LHCN-M2 (cell line): ENCODE measurements around the gene FRMD3. TPM values are rescaled to one million over a fixed set of nuclear protein-coding genes. Genes with fewer than 3 reads are reported as not detected.

Source experiments
- DNase-seq: peaks from one replicate; pipeline ENCODE4 v3.0.0-alpha.2; 2012; ENCODE audit warnings: low read depth
- total RNA-seq: library from RNA; depleted of rRNA; stranded (reverse); fragments of >200 nt; gene quantifications from 2 replicates; pipeline ENCODE4 v1.2.3, GENCODE V29; 2014

The FRMD3 gene
- total RNA-seq, 1 experiment from 2014 or later = 10.3 TPM

DNA sequence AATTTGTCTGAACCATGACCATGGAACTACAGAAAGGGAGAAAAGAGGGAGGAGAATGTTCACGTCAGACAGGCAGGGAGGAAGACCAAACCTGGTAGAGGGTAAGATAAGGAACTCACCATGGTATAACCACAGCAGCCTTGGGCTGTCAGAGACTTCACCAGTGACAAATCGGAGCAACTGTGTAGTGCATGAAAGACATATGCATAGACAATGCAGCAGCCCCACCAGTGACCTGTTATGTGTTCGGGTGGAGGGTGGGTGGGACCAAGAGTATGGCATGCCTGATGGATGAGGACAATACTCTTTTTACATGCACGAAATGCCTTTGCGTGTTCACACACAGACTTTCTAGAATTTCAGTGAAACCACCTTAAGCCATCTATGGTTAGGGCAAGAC, 253.5 kb downstream of the FRMD3 start:
- no peak for DNase-seq

DNA sequence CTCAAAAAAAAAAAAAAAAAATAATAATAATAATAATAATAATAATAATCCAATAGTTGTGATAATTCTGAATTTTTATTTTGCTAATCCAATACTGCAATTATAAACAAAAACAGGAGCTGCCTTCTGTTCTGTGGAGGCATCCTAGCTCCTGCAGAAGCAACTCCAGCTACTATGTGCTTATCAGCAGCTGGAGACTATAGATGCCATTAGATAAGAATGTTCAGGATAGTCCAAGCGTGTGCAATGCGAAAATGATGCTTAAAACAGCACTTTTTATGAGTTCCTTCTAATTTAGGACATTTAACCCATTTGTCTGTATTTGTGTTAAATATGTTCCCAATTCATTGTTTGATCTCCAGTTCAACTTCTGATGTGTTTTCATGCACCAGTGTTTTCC, 254.7 kb downstream of the FRMD3 start:
- no peak for DNase-seq

DNA sequence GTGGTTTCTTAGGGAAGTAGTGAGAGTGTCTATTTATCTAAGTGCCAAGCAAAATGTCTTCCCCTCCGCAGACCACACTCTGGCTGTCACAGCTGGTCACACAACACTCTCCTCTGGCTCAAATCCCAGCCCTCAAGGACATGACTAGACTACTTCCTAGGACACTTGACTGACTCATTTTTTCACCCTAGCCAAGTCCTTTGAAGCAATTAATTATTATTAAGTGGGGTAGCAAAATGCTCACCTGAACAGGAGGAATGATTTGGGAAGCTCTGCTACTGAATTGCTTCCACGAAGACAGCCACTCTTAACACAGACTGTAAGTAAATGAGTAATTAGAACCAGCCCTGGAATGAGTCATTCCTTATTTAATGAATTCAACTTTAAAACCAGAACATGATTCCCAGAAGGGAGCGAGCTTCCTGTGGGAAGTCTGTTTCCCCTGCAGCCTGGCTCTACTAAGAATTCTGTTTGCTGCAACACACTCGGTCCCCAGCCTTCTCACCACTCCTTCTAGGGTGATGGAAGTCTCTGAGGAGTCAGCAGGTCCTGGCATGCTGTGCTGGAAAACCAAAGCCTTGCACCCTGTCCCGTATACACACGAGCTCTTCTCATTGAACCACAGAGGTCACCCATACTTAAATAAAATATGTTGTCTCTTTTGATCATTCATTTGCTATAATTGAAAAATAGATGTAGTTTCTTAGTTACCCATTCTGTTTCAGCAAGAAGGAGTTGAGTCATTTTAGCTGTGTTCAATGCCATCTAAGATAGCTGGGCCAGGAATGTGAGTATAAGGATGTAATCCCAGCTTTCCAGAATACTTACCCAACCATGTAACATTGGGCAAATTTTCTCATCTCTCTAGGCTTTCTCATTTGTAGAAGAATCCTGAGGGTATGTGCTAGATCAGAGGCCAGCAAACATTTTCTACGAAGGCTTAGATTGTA, 256.6 kb downstream of the FRMD3 start:
- peak; percentile 71 for DNase-seq

DNA sequence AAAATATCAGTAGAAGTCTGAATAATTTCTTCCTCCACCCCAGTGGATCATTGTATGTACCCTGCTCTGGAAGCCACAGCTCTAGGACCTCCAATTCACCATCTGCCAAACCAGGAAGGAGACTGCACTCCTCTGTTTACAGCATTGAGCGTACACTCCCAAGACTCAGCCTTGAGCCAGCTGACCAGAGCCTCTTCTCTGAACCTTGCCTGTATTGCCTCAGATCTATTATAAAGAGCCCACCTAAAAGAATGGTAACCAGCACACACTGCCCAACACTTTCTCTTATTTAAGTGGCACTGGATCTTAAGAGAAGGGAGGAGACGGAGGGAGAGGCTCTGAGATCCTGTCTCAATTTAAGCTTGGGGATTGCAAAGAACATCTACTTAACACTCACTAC, 257.4 kb downstream of the FRMD3 start:
- no peak for DNase-seq

DNA sequence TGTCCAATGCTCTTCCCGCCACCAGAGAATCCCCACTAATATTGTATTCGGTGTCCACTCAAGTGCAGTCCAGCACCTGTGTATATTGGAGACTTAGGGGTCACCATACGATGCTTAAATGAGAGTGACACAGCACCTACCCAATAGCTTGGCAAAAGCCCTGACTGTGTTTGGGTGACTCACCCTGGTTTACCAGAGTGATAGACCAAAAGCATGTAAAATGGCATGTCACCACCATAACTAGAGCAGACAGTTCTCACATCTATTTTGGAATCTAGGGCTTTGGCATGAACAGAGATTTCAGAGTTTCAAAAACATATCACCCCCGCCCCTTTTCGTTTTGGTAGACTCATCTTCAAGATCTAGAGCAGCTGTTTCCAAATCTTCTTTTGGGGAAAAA, 257.9 kb downstream of the FRMD3 start:
- DNase-seq = peak; percentile 68

DNA sequence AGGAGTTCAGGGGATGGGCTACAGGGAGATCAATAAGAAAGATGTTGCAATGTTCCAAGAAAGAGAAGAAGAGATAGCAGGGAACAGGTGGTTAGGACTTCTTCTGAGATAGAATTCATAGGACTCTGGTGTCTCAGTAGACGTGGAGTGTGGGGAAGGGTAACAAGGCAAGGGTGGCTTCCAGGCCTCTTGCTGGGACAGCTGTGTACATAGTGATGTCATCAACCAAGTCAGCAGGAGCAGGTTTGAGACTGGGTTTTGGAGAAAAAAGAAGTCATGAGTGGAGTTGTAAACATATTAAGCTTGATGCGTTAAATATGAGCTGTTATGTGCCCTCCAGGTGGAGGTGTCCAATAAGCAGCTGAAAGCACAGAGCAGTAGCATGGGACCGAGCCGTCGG, 263.4 kb downstream of the FRMD3 start:
- DNase-seq = peak; percentile 18

DNA sequence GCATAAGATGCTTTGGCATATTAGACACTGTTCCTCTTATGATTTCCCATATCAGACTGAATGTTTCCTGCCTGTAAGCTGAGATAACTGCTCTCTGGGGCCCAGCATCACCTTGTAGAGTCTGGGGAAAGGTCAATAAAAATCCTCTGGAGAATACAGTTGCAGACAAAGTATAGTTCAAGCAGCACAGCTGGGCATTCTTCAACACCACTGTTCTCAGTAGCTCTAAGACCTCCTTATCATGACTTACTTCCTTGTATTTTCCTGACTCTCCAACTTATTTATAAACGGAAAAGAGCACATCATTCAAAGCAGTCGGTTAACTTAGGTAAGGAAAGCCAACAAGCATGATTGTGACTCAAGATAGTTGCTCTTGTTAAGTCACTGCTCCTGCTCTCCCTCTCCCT, 266.5 kb downstream of the FRMD3 start:
- DNase-seq = no peak

DNA sequence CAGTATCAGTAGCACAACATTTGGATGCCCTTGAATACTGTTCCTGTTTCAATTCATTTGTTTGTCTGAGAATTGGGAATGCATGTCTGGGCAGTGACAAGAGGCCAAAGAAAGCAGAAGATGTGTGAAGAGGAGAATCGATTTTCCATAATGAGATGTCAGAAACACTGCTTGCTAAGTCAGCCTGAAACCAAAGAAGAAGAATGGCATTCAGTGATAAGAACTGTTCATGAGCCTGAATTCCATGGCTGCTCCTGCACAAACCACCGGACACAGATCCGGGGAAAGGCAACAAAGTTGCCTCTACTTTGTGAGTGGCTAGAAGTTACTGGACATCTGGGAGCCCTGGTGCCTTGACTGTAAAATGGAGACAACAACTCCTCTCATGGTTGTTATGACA, 268.1 kb downstream of the FRMD3 start:
- DNase-seq = no peak

DNA sequence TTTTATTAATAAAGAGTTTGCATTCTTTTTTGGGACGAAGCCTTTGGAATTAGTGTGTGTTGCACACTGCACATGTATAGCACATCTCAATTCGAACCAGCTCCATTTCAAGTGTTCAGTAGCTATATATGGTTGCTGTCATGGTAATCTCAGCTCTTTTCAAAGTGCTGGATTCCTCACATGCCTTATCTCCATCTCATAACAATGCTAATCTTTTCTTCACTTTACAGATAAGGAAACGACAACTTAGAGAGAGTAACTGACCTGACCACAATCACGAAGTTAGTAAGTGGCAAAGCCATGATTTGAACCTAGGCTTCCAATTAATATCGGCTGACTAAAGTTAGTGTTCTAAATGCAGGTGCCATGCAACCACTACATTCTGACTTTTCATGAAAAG, 270.5 kb downstream of the FRMD3 start:
- DNase-seq = no peak

DNA sequence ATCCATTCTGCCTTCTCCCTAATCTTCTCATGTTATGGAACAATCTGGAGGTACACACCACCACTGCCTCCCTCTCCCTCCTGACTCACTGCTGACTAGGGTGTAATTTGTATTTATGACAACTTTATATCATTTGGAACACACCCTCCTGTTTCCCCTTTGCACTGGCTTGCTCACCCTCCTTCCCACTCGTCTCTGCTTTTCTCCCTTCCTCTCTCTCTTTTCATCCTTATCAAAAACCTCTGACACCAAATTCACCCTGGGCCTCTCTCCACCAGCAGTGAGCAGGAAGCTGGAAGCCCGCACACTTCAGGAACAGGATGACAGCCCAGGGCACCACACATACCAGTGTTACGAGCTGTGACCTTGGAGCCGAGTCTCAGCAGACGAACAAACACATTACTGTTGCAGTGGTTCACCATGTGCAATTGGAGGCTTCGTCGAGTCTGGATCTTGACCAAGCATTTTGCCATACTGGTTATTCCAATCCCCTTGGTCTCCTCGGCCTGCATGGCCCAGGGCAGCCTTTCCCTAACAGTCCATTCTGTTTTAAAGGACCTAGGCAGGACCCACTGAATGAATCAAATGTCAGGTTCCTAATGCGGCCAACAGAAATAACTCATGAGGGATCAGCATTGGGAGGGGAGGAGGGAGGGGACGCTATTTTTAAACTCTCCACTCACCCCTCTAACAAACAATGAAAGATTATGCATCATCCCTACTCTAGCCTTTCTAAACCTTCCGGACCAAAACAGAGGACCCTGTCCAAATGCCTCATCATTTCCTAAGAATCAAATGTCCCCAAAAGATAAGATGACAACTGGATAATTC, 271.3 kb downstream of the FRMD3 start:
- peak; percentile 40 for DNase-seq

DNA sequence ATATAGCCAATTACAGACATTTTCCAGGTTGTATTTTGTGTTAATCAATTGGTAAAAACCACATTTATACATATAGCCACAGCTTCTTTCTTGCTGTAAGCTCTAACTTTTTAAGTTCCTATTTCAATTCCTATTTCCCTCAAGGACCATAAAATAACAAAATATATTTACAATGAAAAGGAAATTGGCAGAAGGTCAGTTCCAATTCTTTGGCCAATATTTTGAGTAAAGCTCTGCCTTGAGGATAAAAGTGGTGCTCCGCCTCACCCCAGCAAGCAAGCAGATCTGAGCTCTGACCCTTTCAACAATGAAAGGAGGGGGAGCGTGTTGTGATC, 271.9 kb downstream of the FRMD3 start:
- DNase-seq = no peak

DNA sequence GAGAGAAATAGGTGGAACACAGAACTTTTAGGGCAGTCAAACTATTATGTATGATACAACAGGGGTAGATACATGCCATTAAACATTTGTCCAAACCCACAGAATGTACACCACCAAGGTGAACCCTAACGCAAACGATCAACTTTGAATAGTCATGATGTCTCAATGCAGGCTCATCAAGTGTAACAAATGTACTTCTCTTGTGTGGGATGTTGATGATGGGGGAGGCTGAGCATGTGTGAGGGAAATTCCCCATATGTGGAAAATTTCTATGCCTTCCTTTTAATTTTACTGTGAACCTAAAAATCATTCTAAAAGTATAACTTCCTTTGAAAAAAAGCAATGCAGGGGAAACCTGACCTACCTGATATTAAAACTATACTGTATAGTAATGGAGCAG, 273.9 kb downstream of the FRMD3 start:
- DNase-seq = no peak

DNA sequence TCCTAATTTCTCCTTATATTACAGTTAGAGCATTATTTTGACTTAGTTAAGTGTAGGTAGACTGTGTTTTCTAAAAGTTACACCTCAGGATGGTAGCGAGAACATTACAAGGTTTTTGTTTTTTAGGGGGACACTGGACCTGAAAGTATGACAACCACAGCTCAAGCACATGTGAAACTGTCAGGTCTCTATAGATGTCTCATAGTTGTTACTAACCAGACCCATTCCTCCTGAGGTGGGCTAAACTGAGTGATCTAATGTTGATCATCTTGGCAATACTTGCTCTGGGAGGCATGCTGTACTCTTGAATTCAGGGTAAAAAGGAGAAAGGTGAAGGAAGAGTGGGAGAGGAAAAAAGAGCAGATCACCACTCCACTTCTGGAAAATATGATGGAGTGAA, 278.6 kb downstream of the FRMD3 start:
- DNase-seq = no peak

DNA sequence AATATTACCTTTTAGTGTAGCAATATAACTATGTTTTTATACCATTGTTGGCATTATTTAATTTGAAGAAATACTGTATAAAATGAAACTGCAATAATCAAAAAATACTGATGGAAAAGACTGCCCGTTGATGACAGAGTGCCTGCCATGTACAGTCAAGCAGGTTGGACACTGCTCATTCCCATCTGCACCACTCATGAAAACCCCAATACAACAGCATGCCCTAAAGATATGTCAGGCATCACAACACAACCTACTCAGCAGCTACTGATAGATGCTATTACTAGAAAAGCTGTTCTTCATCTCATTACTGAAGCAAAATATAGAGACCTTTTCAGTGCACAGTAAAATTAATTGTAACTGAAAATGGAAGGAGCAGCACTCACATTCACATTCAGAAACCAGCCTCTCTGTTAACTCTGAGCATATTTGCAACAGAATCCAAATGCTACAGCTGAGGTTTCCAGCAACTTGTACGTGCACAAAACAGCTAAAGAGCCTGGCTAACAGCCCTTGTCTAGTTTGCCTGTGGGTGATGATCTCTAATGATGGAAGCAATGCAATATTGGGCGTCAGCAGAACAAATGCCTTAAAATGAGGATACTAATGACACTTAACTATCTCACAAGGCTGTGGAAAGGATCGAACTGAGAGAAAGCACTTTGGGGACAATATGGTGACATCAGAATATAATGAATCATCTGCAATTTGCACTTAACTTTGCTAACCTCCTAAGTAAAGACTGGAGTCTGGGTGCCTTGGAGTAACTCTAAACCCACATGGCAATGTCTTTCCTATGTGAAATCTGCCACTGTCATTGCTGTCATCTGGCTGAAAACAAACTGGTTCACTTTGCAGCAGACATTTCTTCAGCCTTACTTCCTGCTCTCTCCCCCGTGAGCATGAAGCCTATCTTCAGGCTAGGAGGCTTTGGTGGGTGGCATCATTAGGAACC, 280.0 kb downstream of the FRMD3 start:
- DNase-seq = no peak

DNA sequence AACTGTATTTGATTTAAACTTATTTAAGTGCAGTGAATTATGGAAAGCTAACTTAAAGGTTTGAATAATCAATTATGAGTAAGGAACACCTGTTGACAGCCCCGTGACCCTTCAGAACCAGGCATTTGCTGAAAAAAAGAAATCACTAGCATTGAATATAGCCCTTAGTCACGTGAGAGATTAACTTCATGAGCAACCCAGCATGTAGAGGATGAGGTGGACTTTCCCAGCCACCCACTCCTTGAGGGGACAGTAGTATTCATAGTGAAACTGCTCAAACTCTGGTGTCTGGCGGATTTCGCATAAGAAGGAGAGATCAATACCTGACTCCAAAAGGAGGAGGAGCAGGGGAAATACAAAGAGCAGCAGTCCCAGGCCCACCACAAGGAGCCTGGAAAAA, 290.5 kb downstream of the FRMD3 start:
- no peak for DNase-seq

DNA sequence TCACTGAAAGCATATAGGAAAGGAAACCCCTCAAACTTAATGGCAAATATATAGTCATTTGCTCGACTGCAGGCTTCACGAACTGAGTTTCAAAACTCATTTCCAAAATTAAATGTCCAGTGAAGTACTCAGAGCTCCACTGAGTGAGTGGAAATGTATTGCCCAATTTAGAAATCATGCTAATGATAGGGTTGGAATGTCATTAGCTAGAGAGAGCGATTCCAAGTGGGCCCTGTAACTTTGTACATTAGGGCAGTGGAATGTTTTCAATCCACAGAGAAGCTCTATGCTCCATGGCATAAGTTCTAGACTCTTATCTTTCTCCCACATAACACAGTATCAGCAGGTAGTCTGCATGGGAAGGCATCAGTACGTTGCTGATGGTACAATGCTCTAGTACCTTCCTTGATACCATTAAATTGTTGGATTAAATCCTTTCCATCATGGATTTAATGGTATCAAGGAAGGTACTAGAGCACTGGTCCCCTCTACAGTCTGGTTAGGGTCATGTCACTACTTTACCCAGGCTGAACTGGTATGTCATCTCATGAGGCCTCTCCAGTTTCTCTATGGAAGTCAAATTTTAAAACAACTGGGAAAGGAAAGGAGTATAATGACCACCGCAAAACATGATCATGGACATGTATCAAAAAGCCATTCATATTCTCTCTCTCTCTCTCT, 292.1 kb downstream of the FRMD3 start:
- DNase-seq = no peak

DNA sequence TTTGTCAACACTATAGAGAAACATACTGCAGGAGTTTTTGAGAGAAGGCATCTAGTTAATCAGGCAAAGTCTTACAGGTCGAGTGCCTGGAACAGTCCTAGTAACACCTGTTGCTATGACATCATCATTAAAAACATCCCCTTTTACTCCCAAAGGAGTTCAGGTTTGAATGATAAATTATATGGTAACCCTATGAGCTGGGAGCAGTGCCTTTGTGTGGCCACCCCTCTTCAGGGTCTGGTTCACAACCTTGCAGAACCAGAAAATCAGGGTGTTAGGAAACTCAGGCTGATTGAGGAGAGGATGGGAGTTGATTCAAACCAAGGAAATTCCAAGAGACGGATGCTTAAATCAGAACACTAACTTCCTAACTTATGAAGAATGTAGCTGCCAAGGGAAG, 296.1 kb downstream of the FRMD3 start:
- DNase-seq = no peak

DNA sequence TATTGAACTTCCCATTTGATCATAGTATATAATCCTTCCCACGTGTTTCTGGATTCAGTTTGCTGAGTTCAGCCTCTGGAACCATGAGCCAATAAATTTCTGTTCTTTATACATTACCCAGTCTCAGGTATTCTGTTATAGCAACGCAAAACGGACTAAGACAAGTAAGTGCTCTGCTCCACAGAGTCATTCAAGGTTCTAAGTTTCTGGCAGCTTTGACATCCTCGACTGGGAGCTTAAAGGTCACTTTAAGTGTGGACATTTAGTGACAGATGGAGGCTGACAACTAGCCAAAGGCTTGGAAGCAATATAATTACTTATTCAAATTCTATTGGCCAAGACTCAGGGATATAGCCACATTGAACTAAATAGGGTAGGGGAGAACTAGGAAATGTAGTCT, 297.5 kb downstream of the FRMD3 start:
- DNase-seq = no peak

DNA sequence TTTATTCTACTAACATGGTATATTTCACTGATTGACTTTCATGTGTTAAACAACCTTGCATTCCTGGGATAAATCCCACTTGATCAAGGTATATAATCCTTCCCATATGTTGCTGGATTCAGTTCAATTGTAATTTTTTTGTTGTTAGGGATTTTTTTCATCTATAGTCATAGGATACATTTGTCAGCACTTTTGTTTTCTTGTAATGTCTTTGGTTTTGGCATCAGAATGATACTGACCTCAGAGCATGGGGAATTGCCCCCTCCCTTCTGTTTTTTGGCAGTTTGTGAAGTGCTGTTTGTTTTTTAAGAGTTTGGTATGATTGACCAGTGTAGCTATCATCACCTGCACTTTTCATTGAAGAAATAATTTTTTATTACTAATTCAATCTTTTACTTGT, 298.5 kb downstream of the FRMD3 start:
- DNase-seq = no peak

DNA sequence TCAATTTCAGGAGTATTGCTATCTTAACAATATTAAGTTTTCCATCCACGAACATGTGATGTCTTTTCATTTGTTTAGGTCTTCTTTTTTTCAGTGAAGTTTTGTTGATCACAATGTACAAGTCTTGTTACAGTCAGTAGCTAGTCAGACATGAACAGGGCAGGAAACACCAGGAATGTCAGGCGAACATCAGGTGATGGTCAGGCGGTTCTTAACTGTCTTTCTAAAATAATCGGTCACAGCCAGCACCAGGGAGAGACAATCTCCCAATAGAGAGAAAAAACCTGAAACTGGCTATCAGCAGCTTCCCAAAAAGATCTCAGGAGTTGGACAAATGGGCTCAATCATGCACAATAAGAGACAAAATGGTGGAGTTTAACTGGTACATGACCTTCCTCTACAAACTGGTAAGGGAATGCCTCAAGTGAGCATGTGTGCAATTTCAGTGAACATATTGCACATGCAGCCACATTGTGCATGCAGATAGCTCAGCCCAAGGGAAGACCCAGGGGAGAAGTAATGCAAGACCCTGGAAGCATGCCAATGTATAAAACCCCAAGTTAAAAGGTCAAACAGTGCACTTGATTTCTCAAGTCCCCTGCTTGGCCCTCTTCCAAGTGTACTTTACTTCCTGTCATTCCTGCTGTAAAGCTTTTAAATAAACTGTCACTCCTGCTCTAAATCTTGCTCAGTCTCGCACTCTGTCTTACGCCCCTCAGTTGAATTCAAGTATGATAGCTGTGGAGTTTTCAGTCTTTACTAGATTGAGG, 299.1 kb downstream of the FRMD3 start:
- peak; percentile 49 for DNase-seq
